Omental fat pad (tissue), 4 donors: ENCODE data around the gene WDFY4. TPM values are rescaled to one million over a fixed set of nuclear protein-coding genes. Genes with fewer than 3 reads are reported as not detected.

Experiments
- ATAC-seq: fragments of 150-250 bp; one replicate; pipeline ENCODE4 v1.9.1; 2016; ENCODE audit warnings: mild to moderate bottlenecking, moderate library complexity; ENCODE audit not compliant: low FRiP score
- DNase-seq: peaks from one replicate; pipeline ENCODE4 v3.0.0-alpha.2; 2019; ENCODE audit warnings: low spot score
- total RNA-seq, 4 donors: library from RNA; depleted of rRNA; stranded (reverse); fragments of >200 nt; gene quantifications; one replicate each; pipeline ENCODE4 v1.1.0, GENCODE V29; 2016
- TF ChIP-seq, protein P1 (sequence below), 3 donors: fragments of 450-650 bp; IDR thresholded peaks; one replicate each; pipeline ENCODE4 v1.5.1; 2016 to 2017; ENCODE audit warnings: antibody characterized with exemption in 3 of 3, mild to moderate bottlenecking in 3 of 3, moderate library complexity in 2 of 3

WDFY4 gene
- total RNA-seq, 4 donors from 2014 or later, result 6.8 to 21.4 (median 10.5) TPM

GRCh38 chr10:48778193-48778857 lies 93.7 kb downstream of the WDFY4 start:
- TF ChIP-seq, protein P1, sequence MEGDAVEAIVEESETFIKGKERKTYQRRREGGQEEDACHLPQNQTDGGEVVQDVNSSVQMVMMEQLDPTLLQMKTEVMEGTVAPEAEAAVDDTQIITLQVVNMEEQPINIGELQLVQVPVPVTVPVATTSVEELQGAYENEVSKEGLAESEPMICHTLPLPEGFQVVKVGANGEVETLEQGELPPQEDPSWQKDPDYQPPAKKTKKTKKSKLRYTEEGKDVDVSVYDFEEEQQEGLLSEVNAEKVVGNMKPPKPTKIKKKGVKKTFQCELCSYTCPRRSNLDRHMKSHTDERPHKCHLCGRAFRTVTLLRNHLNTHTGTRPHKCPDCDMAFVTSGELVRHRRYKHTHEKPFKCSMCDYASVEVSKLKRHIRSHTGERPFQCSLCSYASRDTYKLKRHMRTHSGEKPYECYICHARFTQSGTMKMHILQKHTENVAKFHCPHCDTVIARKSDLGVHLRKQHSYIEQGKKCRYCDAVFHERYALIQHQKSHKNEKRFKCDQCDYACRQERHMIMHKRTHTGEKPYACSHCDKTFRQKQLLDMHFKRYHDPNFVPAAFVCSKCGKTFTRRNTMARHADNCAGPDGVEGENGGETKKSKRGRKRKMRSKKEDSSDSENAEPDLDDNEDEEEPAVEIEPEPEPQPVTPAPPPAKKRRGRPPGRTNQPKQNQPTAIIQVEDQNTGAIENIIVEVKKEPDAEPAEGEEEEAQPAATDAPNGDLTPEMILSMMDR (IDR thresholded peaks at IDR 0.05), result no peak
- ATAC-seq (no peak), DNase-seq (no peak)

- DNase-seq, result no peak
- TF ChIP-seq, protein P1 (IDR thresholded peaks at IDR 0.05), result no peak
- no peak for ATAC-seq
These were observed 94.4 kb downstream of the WDFY4 start for GRCh38 chr10:48779077-48779476.

GRCh38 chr10:48779546-48780152 lies 95.0 kb downstream of the WDFY4 start:
- TF ChIP-seq, protein P1 (IDR thresholded peaks at IDR 0.05), result no peak
- DNase-seq, result no peak
- no peak for ATAC-seq

DNA sequence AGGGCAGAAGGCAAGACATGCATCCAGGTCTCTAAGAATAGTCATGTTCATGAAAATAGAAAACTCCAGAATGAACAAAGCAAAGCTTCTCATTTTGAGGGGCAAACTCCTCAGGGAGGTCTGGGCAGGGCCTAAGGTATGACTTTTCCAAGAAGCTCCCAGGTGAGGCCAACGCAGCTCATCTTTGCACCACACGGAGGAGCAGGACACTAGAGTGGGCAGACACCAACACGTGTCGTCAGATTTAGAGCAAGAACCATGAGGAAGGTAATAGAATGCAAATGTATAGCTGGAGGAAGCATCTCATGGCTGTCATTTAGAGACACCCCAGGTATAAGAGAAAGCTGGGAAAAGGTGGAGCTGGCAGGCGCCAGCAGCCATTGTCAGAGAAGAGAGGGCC lies 95.7 kb downstream of the WDFY4 start:
- TF ChIP-seq, protein P1 (IDR thresholded peaks at IDR 0.05), result no peak
- DNase-seq, result no peak
- no peak for ATAC-seq

GRCh38 chr10:48782386-48782785 lies 97.7 kb downstream of the WDFY4 start:
- DNase-seq, result no peak
- TF ChIP-seq, protein P1 (IDR thresholded peaks at IDR 0.05), result no peak
- no peak for ATAC-seq

DNA sequence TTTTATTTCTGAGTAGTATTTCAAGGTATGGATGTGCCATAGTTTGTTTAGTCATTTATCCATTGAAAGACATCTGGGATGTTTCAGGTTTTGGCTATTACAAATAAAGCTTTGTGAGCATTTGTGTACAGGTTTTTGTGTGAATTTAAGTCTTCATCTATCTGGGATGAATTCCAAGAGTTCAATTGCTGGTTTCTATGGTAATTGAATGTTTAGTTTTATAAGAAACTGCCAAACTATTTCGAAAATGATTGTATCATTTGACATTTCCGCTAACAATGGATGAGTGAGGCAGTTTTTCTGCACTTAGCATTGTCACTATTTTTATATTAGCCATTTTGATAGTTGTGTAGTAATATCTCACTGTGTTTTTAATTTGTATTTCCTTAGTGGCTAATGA lies 99.4 kb downstream of the WDFY4 start:
- TF ChIP-seq, protein P1 (IDR thresholded peaks at IDR 0.05), result no peak
- ATAC-seq (no peak), DNase-seq (no peak)

GRCh38 chr10:48785796-48786195 lies 101.1 kb downstream of the WDFY4 start:
- no peak for DNase-seq
- TF ChIP-seq, protein P1 (IDR thresholded peaks at IDR 0.05), result no peak
- ATAC-seq, result no peak
